Lower leg skin (tissue), 3 donors: ENCODE results near the gene SORCS2.

ENCODE experiments used
- POLR2A ChIP-seq, 2 donors: fragments of 450-650 bp; IDR thresholded peaks; one replicate each; pipeline ENCODE4 v1.6.1; 2016 to 2017; ENCODE audit warnings: antibody characterized with exemption in 2 of 2, mild to moderate bottlenecking in 1 of 2, moderate library complexity in 1 of 2
- TF ChIP-seq, protein P1 (sequence below), 3 donors: fragments of 450-650 bp; IDR thresholded peaks; one replicate each; pipeline ENCODE4 v1.5.1; 2016; ENCODE audit warnings: antibody characterized with exemption in 3 of 3, mild to moderate bottlenecking in 3 of 3, moderate library complexity in 2 of 3

DNA sequence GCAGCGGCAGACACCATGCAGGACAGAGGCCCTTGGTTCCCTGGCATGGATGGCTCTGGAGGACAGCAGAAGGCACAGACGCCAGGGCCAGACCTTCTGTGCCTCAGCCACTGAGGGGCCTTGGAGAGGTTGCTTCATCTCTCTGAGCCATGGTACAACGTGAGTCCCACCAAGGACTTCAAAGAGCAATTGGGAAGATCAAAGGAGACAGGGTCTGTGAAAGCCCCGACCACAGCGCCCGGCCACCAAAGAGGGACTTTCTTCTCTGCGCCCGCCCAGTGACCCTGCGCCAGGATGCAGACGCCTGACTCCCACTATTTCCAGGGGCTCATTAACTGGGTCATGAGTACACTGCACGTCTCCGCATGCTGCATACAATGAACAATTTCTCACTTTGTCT lies 573.3 kb downstream of the SORCS2 start:
- TF ChIP-seq, protein P1, sequence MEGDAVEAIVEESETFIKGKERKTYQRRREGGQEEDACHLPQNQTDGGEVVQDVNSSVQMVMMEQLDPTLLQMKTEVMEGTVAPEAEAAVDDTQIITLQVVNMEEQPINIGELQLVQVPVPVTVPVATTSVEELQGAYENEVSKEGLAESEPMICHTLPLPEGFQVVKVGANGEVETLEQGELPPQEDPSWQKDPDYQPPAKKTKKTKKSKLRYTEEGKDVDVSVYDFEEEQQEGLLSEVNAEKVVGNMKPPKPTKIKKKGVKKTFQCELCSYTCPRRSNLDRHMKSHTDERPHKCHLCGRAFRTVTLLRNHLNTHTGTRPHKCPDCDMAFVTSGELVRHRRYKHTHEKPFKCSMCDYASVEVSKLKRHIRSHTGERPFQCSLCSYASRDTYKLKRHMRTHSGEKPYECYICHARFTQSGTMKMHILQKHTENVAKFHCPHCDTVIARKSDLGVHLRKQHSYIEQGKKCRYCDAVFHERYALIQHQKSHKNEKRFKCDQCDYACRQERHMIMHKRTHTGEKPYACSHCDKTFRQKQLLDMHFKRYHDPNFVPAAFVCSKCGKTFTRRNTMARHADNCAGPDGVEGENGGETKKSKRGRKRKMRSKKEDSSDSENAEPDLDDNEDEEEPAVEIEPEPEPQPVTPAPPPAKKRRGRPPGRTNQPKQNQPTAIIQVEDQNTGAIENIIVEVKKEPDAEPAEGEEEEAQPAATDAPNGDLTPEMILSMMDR (IDR thresholded peaks at IDR 0.05) = no peak
- TF ChIP-seq POLR2A (IDR thresholded peaks at IDR 0.05) = no peak
